Colonic mucosa (tissue), 4 donors: ENCODE measurements around the gene ACBD3. TPM values are rescaled to one million over a fixed set of nuclear protein-coding genes. Genes with fewer than 3 reads are reported as not detected.

Experiments used
- DNase-seq: peaks from one replicate; pipeline ENCODE4 v3.0.0-alpha.2; 2020
- H3K27ac ChIP-seq: fragments of 200-600 bp; one replicate; pipeline ENCODE4 v1.8.0; 2021
- H3K27me3 ChIP-seq: fragments of 200-600 bp; one replicate; pipeline ENCODE4 v1.8.0; 2021
- H3K36me3 ChIP-seq: fragments of 200-600 bp; one replicate; pipeline ENCODE4 v1.8.0; 2021
- H3K4me1 ChIP-seq: fragments of 200-600 bp; one replicate; pipeline ENCODE4 v1.8.0; 2021; ENCODE audit warnings: mild to moderate bottlenecking
- H3K4me3 ChIP-seq: fragments of 200-600 bp; one replicate; pipeline ENCODE4 v1.8.0; 2021
- H3K9ac ChIP-seq, 2 donors: one replicate each; pipeline ENCODE4 v1.7.0; 2013; ENCODE audit warnings: control low read depth in 2 of 2, low read depth in 2 of 2, low read length in 2 of 2
- H3K9me3 ChIP-seq: fragments of 200-600 bp; one replicate; pipeline ENCODE4 v1.8.0; 2021
- CTCF ChIP-seq: fragments of 200-600 bp; IDR thresholded peaks from one replicate; pipeline ENCODE4 v1.8.0; 2022; ENCODE audit warnings: antibody characterized with exemption, mild to moderate bottlenecking
- intact Hi-C: fragments of 100-400 bp; cut with DNase I; formaldehyde crosslinking; loops from one replicate; pipeline ENCODE4 v1.14.1; 2022
- total RNA-seq, 2 donors: library from RNA; stranded (reverse); fragmentation: NEBNext Ultra II Directional in 1 of 2; extraction: Animal tissue kit (Norgen Biotek cat#: 25700) in 1 of 2; gene quantifications; one replicate each; pipeline ENCODE4 v1.2.1, GENCODE V29; 2021
- donor health status: healthy.
- donor health status: DM: no; HTN: no; CAD: no.
- donor health status: DM: no; HTN: no; CAD: no.

ACBD3 gene
- total RNA-seq, 2 donors from 2014 or later, result 46.6 to 61.6 TPM

- peak; percentile 59 for DNase-seq
- no peaks in the 10 kb centered on the region for H3K27me3 ChIP-seq
- peak overlapping the region; percentile 98 for H3K27ac ChIP-seq
- no peaks in the 10 kb centered on the region for H3K36me3 ChIP-seq
- peak overlapping the region; percentile 50 to 75 for H3K9ac ChIP-seq
- no peak overlapping the region for H3K4me3 ChIP-seq
- H3K9me3 ChIP-seq, result no peaks in the 10 kb centered on the region
- TF ChIP-seq CTCF, result no peak
- H3K4me1 ChIP-seq, result peaks cover 14% of the 10 kb centered on the region
- intact Hi-C loops, result loop anchor here (5.0 kb wide), 1 partner anchor 42 kb away; no protein-coding TSS in a partner anchor
These were observed 62.7 kb downstream of the ACBD3 start for GRCh38 chr1:226123591-226124471.

- Histone ChIP-seq H3K9ac (peak overlapping the region; percentile 50 to 75), H3K27ac (peak overlapping the region; percentile 98), H3K4me1 (peaks cover 9% of the 10 kb centered on the region), H3K27me3 (no peaks in the 10 kb centered on the region), H3K36me3 (no peaks in the 10 kb centered on the region), H3K4me3 (no peak overlapping the region), H3K9me3 (no peaks in the 10 kb centered on the region)
- DNase-seq, result no peak
- no peak for TF ChIP-seq CTCF
- intact Hi-C loops, result loop anchor here (5.0 kb wide), 1 partner anchor 41 kb away; no protein-coding TSS in a partner anchor
These were observed 63.4 kb downstream of the ACBD3 start for GRCh38 chr1:226123212-226123560.

- Histone ChIP-seq H3K27me3 (no peaks in the 10 kb centered on the region), H3K4me3 (peak overlapping the region; percentile 66), H3K36me3 (no peaks in the 10 kb centered on the region), H3K9ac (peak overlapping the region; percentile 74 to 91), H3K27ac (peak overlapping the region; percentile 98), H3K9me3 (no peaks in the 10 kb centered on the region), H3K4me1 (peaks cover 6% of the 10 kb centered on the region)
- peak; percentile 75 for DNase-seq
- peak; percentile 60 for TF ChIP-seq CTCF
- intact Hi-C loops, result loop anchor here (1.0 to 5.0 kb wide), 2 partner anchors 39 to 55 kb away; no protein-coding TSS in a partner anchor
These were observed 64.7 kb downstream of the ACBD3 start for GRCh38 chr1:226121587-226122400.

- H3K4me1 ChIP-seq, result peaks cover 4% of the 10 kb centered on the region
- intact Hi-C loops, result loop anchor here (1.0 to 5.0 kb wide), 2 partner anchors 39 to 55 kb away; no protein-coding TSS in a partner anchor
- no peak for TF ChIP-seq CTCF
- H3K27ac ChIP-seq, result peak overlapping the region; percentile 98
- H3K9me3 ChIP-seq, result no peaks in the 10 kb centered on the region
- H3K4me3 ChIP-seq, result peak overlapping the region; percentile 66
- no peak for DNase-seq
- no peaks in the 10 kb centered on the region for H3K36me3 ChIP-seq
- peak overlapping the region; percentile 58 to 91 for H3K9ac ChIP-seq
- no peaks in the 10 kb centered on the region for H3K27me3 ChIP-seq
These were observed 65.4 kb downstream of the ACBD3 start for GRCh38 chr1:226121049-226121586.

GRCh38 chr1:226120398-226120797 lies 66.1 kb downstream of the ACBD3 start:
- TF ChIP-seq CTCF, result no peak
- Histone ChIP-seq H3K9me3 (no peaks in the 10 kb centered on the region), H3K27me3 (no peaks in the 10 kb centered on the region), H3K4me1 (peaks cover 4% of the 10 kb centered on the region), H3K9ac (peak overlapping the region in 1 of 2 donors; percentile 58), H3K27ac (no peak overlapping the region), H3K36me3 (no peaks in the 10 kb centered on the region), H3K4me3 (no peak overlapping the region)
- intact Hi-C loops, result loop anchor here (5.0 kb wide), 1 partner anchor 38 kb away; no protein-coding TSS in a partner anchor
- no peak for DNase-seq
